LHCN-M2 (cell line): ENCODE measurements around the gene AMZ2. TPM values are rescaled to one million over a fixed set of nuclear protein-coding genes. Genes with fewer than 3 reads are reported as not detected.
"Not testable (repeated sequence)": the region's sequence is repeated elsewhere in the genome, so short reads cannot be mapped to it uniquely, and the experiment has no call there.

Source experiments
- DNase-seq: peaks from one replicate; pipeline ENCODE4 v3.0.0-alpha.2; 2012; ENCODE audit warnings: low read depth
- total RNA-seq: library from RNA; depleted of rRNA; stranded (reverse); fragments of >200 nt; gene quantifications from 2 replicates; pipeline ENCODE4 v1.2.3, GENCODE V29; 2014

AMZ2 gene
- total RNA-seq, 1 experiment from 2014 or later: 140 TPM

DNA sequence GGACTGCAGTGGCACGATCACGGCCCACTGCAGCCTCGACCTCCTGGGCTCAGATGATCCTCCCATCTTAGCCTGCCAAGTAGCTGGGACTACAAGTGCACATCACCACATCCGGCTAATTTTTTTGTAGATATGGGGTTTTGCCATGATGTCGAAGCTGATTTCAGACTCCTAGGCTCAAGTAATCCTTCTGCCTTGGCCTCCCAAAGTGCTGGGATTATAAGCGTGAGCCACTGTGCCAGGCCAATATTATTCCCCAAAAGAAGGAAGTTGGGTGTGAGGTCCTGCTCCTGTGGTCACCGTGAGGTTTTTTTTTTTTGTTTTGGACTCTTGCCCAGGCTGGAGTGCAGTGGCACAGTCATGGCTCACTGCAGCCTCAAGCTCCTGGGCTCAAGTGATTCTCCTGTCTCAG, 1.5 kb downstream of the AMZ2 start:
- DNase-seq: peak; percentile 11

DNA sequence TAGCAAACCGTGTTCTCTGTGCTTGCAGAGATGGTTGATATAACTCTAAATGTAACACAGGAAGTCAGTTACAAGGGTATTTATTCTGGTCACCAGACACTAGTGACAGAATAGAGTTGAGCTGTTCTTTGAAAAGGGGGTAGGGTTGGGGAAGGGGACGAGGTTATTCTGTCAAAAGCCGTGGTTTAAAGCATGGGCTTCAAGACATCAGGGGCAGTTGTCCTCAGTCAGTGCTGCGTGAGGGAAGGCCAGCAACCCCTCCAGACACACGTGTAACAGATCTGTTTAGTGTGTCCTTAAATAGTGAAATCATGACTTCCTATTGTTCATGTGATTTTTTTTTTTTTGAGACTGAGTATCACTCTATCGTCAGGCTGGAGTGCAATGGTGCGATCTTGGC, 5.6 kb downstream of the AMZ2 start:
- not testable (repeated sequence) for DNase-seq

DNA sequence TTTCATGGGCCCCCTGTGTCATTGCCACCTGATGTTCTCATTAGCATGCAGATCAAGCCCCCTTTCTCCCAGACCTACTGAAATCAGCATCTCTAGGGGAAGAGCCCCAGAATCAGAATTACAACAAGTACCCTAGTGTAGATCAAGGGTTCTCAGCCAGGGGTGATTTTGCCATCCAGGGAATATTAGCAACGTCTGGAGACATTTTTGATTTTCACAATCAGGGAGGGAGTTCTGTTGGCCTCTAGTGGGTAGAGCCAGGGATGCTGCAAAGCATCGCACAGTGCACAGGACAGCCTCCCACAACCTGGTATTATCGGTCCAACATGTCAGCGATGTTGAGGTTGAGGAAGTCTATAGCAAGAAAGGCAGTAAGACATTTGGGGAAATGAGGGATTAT, 7.3 kb downstream of the AMZ2 start:
- no peak for DNase-seq

DNA sequence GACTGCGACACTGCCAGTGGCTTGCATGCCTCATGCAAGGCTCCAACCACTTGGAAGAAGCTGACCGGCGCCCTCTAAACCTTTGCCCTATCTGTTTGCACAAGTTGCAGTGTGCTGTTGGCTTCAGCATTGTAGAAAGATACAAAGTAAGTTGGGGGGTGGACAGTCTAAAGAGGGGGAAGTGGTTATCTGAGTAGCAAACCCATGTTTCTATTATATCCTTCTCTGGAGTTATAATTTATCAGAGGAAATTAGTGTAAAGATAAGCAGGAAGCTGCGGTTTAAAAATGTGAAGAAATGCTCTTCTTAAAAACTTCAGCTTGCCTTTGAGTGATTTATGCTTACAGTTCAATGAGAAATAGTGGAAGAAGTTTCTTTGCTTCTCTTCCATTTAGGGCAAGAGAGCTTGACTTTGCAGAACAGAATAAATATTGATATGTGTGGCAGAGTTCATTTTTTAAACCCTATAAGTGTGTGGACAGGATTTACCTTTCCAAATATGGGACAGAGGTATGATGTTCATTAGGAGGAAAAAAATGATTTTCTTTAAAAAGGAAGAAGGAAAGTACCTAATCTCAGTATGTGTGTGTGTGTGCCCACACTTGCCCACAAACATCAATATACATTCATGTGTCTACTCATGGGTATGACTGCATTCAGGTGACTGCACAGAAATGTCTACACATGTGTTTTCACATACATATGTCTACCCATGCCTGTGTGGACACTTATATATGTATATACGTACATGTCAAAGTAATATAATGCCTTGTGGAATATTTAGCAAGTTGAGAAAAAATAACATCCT, 8.1 kb downstream of the AMZ2 start:
- no peak for DNase-seq

DNA sequence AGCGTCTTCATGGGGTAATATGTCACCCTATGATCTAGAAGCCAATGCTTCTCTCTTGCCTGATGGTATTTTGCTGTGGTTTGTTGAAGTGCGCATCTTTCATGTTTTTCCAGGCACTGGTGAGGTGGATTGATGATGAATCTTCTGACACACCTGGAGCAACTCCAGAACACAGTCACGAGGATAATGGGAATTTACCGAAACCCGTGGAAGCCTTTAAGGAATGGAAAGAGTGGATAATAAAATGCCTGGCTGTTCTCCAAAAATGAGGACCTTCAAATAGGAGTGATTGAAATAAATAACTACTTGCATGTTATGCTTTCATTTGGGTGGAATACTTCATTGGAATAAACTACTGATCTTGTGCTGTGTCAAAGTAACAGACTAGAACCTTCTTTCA, 8.9 kb downstream of the AMZ2 start:
- not testable (repeated sequence) for DNase-seq

DNA sequence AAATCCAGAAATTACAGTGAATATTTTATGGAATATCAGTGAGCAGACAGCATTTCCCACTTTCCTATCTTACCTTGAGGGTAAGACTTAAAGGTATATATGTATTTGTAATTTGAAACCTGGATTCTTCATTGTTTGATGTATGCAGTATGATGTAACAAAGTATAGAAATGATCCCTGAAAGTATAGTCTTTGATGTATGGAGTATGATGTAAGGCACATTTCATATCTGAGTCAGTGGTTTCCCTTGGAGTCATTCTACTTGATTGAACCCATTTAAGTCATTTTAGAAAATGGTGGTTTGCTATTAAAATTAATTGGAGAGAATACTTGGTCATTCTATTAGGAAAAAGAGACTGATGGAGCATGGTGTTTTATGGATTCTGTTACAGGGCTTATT, 10.1 kb downstream of the AMZ2 start:
- no peak for DNase-seq

DNA sequence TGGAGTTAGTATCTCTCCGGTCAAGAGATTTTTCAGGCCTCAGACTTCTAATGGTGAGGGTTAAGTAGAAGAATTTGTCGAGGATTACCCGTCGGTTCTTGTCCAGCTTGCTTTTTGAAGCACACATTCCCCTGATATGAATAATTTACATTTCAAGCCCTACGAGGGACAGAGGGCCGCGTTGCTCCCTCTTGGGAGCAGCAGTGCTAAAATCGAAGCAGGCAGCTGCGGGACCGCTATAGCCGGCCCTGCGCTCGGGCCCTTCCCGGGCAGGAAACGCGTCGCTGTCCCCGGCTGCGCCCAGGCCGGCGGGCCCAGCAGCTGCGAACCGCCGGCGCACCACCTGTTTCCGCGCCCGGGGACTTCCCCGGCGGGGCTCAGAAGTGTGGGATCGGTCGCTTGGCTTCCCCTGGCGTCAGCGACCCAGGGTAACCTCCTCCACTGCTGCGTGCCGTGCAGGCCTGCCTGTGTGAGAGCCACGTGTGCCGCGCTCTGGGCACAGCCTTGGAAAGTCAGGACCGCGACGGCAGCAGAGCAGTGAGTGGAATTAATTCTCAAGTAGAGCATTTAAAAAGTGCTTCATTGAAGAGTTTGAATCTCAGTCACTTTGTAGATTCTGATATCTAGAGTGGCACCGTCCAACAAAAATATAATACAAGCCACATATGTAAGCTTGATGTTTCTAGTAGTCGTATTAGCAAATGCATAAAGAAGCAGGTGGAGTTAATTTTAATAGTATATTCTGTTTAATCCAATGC, 11.2 kb downstream of the AMZ2 start:
- DNase-seq: peak; percentile 58

DNA sequence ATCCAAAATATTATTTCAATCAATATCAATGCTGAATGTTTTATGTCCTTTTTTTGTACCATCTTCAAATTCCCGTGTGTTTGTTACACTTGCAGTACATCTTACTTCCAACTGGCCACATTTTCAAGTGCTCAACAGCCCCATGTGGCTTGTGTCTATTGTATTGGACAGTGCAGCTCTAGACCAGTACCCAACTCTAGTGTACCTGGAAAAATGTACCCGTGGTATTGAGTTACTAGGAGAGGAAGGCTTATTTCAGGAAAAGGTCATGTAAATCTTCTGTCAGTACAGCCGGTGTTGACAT, 11.8 kb downstream of the AMZ2 start:
- DNase-seq: not testable (repeated sequence)

DNA sequence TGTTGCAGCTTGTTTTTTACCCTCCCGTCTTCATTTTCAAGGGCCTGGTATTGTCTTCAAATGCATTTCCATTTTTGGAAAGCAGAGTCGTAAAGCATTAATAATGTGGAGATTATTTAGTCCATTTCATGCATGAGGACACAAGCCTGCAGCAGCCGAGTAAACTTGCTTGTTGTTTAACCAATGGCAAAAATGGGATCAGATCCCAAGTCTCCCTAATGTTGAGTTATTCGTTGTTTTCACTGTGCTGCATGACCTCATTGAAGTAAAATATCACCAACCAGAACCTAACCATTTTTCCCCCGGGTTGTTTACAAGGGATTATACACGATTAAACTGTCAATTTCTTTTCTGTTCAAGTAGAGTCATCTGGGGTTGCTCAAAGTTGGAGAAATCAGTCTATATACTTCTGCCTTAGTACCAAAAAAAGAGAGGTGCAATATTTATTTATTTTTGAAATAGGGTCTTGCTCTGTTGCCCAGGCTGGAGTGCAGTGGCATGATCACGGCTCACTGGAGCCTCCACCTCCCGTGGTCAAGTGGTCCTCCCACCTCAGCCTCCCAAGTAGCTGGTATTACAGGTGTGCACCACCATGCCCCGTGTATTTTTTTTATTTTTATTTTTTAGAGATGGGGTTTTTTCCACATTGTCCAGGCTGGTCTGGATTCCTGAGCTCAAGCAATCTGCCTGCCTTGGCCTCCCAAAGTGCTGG, 12.4 kb downstream of the AMZ2 start:
- no peak for DNase-seq

DNA sequence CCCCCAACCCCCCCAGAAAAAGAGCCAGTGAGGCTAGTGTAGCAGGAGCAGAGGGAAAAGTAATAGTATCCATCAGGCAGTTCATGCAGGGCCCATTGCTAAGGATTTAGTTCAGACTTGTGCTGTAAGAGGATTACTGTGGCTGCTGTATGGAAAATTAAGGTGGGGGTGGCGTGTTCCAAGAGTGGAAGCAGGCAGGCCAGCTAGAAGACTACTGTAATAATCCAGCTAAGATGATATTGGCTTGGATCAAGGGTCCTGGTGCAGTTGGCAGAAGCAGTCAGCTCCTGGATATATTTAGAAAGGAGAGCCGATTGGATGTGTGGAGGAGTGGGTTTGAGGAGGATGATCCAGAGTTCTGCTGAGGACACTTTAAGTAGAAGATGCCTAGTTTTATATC, 14.6 kb downstream of the AMZ2 start:
- DNase-seq: not testable (repeated sequence)

DNA sequence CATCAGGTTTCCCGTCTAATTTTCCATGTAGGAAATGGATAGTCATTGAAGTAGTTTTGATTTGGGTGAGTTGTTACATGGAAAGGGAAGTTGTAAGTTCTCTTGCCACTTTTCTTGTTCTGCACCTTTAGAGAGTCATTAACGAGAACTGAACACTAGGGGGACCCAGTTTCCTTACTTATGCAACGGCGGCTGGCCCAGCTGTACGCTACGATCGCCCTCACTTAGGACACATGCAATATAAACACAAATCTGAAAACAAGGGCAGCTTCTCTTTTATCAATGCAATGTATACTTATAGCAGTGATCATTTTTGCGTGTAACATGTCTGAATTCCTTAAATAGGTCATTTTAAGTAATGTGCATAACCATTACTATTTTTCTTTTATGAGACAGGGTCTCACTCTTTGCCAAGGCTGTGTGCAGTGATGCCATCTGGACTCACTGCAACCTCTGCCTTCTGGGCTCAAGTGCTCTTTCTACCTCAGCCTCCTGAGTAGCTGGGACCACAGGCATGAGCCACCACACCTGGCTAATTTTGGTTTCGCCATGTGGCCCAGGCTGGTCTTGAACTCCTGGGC, 15.3 kb downstream of the AMZ2 start:
- peak; percentile 41 for DNase-seq

DNA sequence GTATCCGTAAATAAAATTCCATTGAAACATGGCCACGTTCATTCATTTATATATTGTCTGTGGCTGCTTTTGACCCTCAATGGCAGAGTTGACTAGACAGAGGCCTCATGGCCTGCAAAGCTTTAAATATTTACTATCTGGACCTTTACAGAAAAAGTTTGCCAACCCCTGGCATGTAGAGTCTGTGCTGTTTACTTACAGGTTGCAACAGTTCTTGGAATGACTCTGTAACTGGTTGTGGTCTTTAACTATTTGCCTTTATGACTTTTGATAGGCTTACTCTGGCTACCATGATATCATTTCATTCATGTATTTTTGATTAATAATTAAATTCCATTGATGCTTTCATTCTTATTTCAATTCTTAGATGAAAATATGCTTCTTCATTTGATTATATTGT, 18.0 kb downstream of the AMZ2 start:
- DNase-seq: not testable (repeated sequence)

DNA sequence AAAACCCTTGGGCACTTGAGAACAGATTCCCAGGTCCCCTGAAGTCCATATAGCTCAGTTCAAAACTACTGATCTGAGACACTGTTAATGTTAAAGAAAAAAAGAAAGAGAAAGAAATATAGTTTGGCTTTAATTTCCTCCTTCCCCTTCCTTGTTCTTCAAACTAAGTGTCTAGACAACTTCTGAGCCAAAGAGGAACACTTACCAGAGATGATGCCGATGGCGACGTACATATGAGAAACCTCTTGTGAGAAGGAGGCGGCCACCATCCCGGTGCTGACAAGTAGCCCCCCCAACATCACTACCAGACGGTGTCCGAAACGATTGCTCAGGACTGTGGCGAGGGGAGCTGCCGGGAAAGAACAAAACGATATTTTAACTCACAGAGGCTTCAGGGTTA, 25.9 kb downstream of the AMZ2 start:
- no peak for DNase-seq

DNA sequence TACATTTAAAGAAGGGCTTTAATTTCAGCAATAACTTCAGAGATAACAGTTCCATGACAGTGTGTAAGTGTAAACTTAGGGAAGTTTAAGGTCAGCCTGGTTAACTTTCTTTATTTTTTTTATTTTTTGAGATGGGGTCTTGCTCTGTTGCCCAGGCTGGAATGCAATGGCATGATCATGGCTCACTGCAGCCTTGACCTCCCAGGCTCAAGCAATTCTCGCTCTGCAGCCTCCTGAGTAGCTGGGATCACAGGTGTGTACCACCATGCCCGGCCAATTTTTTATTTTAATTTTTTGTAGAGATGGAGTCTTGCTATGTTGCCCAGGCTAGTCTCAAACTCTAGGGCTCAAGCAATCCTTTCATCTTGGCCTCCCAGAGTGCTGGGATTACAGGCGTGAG, 28.5 kb downstream of the AMZ2 start:
- DNase-seq: not testable (repeated sequence)

DNA sequence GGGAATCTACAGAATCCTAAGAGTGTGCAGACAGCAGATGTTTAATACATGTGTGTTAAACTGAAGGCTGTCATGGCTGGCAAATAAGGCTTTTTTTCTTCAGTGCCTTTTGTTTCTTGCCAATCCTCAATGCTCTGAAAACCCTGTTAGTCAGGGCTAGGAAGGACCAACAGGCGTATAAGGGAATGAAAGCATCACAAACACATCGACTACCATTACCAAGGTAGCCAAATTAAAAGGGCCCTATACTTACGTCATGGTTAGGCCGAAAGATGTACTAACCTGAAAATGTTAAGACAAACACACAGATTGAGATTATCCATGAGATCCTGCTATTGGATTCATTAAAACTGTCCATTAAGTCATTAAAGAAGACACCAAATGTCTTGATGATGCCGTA, 30.0 kb downstream of the AMZ2 start:
- DNase-seq: no peak

DNA sequence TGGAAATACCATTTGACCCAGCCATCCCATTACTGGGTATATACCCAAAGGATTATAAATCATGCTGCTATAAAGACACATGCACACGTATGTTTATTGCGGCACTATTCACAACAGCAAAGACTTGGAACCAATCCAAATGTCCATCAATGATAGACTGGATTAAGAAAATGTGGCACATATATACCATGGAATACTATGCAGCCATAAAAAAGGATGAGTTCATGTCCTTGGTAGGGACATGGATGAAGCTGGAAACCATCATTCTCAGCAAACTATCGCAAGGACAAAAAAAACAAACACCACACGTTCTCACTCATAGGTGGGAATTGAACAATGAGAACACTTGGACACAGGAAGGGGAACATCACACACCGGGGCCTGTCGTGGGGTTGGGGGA, 34.1 kb downstream of the AMZ2 start:
- not testable (repeated sequence) for DNase-seq

DNA sequence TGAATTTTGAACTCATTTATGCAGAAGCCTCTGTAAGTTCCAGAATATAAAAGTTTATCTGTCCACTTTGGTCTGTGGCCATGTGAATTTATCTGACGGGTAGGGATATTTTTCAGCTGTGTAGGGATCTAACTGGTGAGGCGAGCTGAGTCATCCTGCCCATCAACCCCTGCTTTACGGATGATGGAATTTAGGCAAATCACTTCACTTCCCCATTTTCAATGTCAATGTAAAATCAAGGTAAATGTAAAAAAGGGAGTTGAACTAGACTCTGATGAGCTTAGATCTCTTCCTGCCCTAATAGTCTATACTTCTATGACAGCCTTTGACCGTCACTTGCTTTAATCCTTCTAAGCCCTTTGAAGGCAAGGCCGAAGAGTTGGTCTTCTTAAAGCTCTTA, 40.5 kb downstream of the AMZ2 start:
- no peak for DNase-seq

DNA sequence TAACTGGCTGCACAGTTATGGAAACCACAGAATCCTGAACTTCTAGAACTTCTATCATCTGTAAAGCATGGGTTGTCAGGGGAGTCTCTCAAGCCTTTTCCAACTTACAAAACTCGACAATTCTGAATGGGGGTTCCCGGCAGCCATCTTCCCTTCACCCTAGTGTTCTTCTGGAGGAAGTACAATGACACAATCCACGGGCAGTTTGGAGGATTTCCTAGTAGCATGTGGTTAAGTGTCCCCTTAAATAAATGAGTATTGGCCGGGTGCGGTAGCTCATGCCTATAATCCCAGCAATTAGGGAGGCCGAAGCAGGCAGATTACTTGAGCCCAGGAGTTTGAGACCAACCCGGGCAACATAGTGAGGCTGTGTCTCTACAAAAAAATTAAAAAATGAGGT, 41.0 kb downstream of the AMZ2 start:
- no peak for DNase-seq

DNA sequence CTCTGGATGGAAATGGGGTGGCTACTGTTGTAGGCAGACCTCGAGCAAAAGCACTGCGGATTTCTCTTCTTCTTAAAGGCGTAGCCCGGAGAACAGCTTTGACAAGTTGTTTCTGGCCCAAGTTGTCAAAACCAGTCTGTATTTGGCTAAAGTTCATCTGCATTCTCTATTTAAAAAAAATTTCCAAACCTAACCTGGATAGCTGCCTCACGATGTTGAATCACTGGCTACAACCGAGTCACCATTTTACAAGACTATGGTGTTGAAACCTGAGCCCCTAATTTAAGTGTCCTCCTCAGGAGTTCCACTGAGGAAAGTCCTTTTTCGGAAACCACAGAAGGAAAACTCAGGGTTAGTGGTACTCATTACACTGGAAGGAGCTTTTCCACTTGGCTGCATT, 41.6 kb downstream of the AMZ2 start:
- DNase-seq: no peak

DNA sequence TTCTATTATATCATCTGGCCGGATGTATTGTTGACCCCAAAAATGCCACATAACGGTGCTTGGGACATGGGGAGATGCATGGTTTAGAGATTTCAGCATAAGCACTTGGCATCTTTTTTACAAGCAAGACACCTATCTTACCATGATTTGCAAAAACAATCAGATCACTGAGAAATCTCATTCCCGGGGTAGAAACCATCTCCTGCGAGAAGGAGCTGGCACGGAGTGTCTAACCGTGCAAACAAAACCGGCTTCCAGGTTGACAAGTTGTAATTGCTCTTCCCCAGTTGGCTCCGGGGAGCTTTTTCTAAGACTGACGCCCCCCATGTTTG, 42.1 kb downstream of the AMZ2 start:
- no peak for DNase-seq

DNA sequence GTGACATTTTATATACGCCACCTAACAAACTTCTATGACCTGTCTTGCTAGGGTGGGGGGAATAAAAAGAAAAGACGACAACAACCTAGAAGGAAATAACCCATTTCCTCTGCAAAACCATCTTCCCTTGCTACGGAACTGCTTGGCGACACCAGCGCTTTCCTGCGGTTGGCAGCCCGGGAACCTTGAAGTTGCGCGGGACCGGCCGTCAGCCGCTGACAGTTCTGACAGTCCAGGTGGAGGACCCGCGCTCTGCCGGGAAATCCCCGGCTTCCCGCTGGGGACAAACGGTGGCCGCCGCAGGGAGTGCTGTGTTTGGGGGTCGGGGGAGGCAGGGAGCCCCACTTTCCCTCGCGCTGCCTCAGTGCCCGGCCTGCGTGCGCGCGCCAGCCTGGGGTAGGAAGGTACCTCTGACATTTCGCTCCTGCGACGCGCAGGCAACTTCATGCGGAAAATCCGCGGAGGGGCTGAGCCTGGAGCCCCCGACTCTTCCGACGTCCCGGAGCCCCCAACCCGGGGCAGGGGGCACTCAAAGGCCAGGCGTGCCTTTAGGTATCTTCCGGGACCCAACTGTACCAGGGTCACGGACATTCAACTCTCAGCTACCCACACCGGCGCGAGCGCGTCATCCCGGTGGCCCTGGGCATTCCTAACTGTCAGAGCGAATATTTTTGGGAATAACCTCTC, 42.6 kb downstream of the AMZ2 start:
- no peak for DNase-seq
